Measurements from ENCODE around the gene SPATA2L. TPM values are rescaled to one million over a fixed set of nuclear protein-coding genes. Genes with fewer than 3 reads are reported as not detected.

The SPATA2L gene
- total and polyA plus RNA-seq, 4 donors: 6.9 to 17.3 (median 13.6) TPM

DNA sequence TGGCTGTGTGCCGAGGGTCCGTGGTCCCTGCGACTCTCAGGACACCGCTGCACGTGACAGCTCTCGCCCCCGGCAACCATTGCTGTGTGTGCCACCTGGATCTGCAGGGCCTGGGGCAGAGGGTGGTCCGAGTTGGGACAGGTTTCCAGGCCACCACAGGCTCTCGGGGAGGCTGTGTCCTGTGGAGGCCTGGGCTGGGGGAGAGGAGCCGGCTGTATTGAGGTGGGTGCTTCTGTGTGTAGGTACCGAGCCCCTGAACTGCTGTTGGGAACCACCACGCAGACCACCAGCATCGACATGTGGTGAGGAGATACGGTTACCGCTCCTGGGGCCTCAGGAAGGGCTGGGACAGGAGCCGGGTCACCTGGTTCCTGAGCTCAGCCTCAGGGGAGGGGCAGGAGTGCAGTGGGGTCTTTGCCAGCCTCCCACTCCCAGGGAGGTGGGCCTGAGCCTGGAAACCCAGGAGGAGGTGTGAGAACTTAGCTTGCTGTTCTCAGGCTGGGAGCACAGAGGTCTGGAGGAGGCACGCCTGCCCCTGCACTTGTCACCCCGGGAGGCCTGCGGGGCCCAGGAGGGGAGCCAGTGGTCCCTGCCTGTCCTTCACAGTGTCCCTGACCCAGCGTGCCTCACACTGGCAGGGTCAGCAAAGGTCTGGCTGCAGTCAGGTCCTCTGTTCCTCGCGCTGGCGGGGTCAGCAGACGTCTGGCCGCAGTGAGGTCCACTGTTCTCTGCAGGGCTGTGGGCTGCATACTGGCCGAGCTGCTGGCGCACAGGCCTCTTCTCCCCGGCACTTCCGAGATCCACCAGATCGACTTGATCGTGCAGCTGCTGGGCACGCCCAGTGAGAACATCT, 7.3 kb downstream of the SPATA2L start:
- no peaks in the 10 kb centered on the region for H3K4me1 ChIP-seq (ENCODE audit: control insufficient read depth in 5 of 5, insufficient read depth in 5 of 5, low read length in 5 of 5)
- no peak for ATAC-seq (ENCODE audit: insufficient read depth, low FRiP score)
- H3K27me3 ChIP-seq (ENCODE audit: control insufficient read depth in 3 of 3, insufficient read depth in 3 of 3, low read length in 2 of 3): no peaks in the 10 kb centered on the region
- no peak overlapping the region for H3K27ac ChIP-seq (ENCODE audit: low read depth in 1 of 2, low read length in 1 of 2)
- H3K4me3 ChIP-seq: no peak overlapping the region
- 92% methylated on average over 32 of the region's 32 CpGs for WGBS, 2 donors
- H3K36me3 ChIP-seq (ENCODE audit: control insufficient read depth in 4 of 4, insufficient read depth in 4 of 4, low read length in 4 of 4): peaks cover 4 to 67% (median 19%) of the 10 kb centered on the region in 4 donors
- no peak for DNase-seq
- TF ChIP-seq, protein P1, sequence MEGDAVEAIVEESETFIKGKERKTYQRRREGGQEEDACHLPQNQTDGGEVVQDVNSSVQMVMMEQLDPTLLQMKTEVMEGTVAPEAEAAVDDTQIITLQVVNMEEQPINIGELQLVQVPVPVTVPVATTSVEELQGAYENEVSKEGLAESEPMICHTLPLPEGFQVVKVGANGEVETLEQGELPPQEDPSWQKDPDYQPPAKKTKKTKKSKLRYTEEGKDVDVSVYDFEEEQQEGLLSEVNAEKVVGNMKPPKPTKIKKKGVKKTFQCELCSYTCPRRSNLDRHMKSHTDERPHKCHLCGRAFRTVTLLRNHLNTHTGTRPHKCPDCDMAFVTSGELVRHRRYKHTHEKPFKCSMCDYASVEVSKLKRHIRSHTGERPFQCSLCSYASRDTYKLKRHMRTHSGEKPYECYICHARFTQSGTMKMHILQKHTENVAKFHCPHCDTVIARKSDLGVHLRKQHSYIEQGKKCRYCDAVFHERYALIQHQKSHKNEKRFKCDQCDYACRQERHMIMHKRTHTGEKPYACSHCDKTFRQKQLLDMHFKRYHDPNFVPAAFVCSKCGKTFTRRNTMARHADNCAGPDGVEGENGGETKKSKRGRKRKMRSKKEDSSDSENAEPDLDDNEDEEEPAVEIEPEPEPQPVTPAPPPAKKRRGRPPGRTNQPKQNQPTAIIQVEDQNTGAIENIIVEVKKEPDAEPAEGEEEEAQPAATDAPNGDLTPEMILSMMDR (IDR thresholded peaks at IDR 0.05; ENCODE audit: control extremely low read depth, extremely low read depth): no peak
- H3K9me3 ChIP-seq (ENCODE audit: control insufficient read depth in 4 of 4, insufficient read depth in 3 of 4, low read length in 3 of 4): no peaks in the 10 kb centered on the region
- H3K9ac ChIP-seq (ENCODE audit: insufficient read depth in 1 of 2, low read length in 2 of 2): no peak overlapping the region

DNA sequence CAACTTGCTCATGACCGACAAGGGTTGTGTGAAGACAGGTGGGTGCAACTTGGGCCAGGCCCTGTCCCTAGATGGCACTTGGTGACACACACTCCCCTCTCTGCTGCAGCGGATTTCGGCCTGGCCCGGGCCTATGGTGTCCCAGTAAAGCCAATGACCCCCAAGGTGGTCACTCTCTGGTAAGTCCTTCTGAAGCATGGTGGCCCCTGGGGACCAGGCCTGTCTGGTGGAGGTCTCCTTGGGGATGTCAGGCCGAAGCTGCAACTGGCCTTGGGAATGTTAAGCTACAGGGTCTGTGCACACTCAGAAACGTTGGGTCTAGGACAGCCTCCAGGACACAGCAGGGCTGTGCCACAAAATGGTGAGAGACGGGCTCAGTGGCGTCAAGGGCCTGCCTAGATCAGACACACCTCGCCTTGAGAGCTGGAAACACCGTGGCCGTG, 8.2 kb downstream of the SPATA2L start:
- H3K9ac ChIP-seq (ENCODE audit: insufficient read depth in 1 of 2, low read length in 2 of 2): no peak overlapping the region
- peaks cover 4 to 68% (median 20%) of the 10 kb centered on the region in 4 donors for H3K36me3 ChIP-seq (ENCODE audit: control insufficient read depth in 4 of 4, insufficient read depth in 4 of 4, low read length in 4 of 4)
- no peak for ATAC-seq (ENCODE audit: insufficient read depth, low FRiP score)
- H3K4me3 ChIP-seq: no peak overlapping the region
- no peak overlapping the region for H3K27ac ChIP-seq (ENCODE audit: low read depth in 1 of 2, low read length in 1 of 2)
- H3K4me1 ChIP-seq (ENCODE audit: control insufficient read depth in 5 of 5, insufficient read depth in 5 of 5, low read length in 5 of 5): no peaks in the 10 kb centered on the region
- H3K9me3 ChIP-seq (ENCODE audit: control insufficient read depth in 4 of 4, insufficient read depth in 3 of 4, low read length in 3 of 4): no peaks in the 10 kb centered on the region
- WGBS, 2 donors: 93 to 97% methylated on average over 11 of the region's 11 CpGs
- H3K27me3 ChIP-seq (ENCODE audit: control insufficient read depth in 3 of 3, insufficient read depth in 3 of 3, low read length in 2 of 3): no peaks in the 10 kb centered on the region
- TF ChIP-seq, protein P1 (IDR thresholded peaks at IDR 0.05; ENCODE audit: control extremely low read depth, extremely low read depth): no peak
- DNase-seq: no peak

DNA sequence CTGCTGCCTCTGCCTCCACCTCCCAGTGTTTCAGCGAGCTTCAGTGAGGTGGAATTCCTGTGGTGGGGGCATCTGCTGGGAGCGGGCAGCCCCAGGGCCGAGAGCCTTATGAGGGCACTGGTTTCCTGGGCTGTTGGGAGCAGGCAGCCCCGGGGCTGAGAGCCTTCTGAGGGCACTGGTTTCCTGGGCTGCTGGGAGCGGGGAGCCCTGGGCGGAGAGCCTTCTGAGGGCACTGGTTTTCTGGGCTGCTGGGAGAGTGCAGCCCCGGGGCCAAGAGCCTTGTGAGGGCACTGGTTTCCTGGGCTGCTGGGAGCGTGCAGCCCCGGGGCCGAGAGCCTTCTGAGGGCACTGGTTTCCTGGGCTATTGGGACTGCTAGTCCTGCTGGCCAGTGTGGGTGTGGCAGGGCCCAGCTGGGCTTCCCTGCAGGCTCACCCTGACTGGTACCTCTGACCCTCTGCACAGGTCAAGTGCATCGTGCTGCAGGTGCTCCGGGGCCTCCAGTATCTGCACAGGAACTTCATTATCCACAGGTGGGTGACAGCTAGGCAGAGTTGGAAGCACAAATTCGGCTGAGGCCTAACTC, 9.4 kb downstream of the SPATA2L start:
- peaks cover 4 to 57% (median 21%) of the 10 kb centered on the region in 4 donors for H3K36me3 ChIP-seq (ENCODE audit: control insufficient read depth in 4 of 4, insufficient read depth in 4 of 4, low read length in 4 of 4)
- H3K4me1 ChIP-seq (ENCODE audit: control insufficient read depth in 5 of 5, insufficient read depth in 5 of 5, low read length in 5 of 5): peaks cover 0 to 8% (median 4%) of the 10 kb centered on the region in 5 donors
- TF ChIP-seq, protein P1 (IDR thresholded peaks at IDR 0.05; ENCODE audit: control extremely low read depth, extremely low read depth): no peak
- no peak overlapping the region for H3K4me3 ChIP-seq
- H3K27ac ChIP-seq (ENCODE audit: low read depth in 1 of 2, low read length in 1 of 2): no peak overlapping the region
- DNase-seq (no peak), ATAC-seq (ENCODE audit: insufficient read depth, low FRiP score) (no peak)
- WGBS, 2 donors: 90 to 92% methylated on average over 13 of the region's 13 CpGs
- no peaks in the 10 kb centered on the region for H3K27me3 ChIP-seq (ENCODE audit: control insufficient read depth in 3 of 3, insufficient read depth in 3 of 3, low read length in 2 of 3)
- no peaks in the 10 kb centered on the region for H3K9me3 ChIP-seq (ENCODE audit: control insufficient read depth in 4 of 4, insufficient read depth in 3 of 4, low read length in 3 of 4)
- H3K9ac ChIP-seq (ENCODE audit: insufficient read depth in 1 of 2, low read length in 2 of 2): no peak overlapping the region

Measured in lung (tissue), 12 donors.